ENCODE data around the gene SPATA18.

SPATA18 gene

GRCh38 chr4:52051213-52051614 is at the start of gene SPATA18:
Gene SPATA18 (plus strand): TSS chr4:52051304. CDS start chr4:52051705, 401 bp downstream.
- DNase-seq (ENCODE audit: low spot score), result no peak

GRCh38 chr4:52001616-52002015 is 49.5 kb upstream of the SPATA18 start:
- no peak for DNase-seq (ENCODE audit: low spot score)

- no peak for DNase-seq (ENCODE audit: low spot score)
Measured at GRCh38 chr4:52004414-52004813, 46.7 kb upstream of the SPATA18 start.

- no peak for DNase-seq (ENCODE audit: low spot score)
Measured at GRCh38 chr4:52005604-52006273, 45.4 kb upstream of the SPATA18 start.

- no peak for DNase-seq (ENCODE audit: low spot score)
Measured at GRCh38 chr4:52006887-52007286, 44.2 kb upstream of the SPATA18 start.

- DNase-seq (ENCODE audit: low spot score), result no peak
Measured at GRCh38 chr4:52010986-52011385, 40.1 kb upstream of the SPATA18 start.

- no peak for DNase-seq (ENCODE audit: low spot score)
Measured at GRCh38 chr4:52012651-52013050, 38.5 kb upstream of the SPATA18 start.

- DNase-seq (ENCODE audit: low spot score), result no peak
Measured at GRCh38 chr4:52014903-52015302, 36.2 kb upstream of the SPATA18 start.

- DNase-seq (ENCODE audit: low spot score), result no peak
Measured at GRCh38 chr4:52015366-52015765, 35.7 kb upstream of the SPATA18 start.

GRCh38 chr4:52016981-52017380 is 34.1 kb upstream of the SPATA18 start:
- DNase-seq (ENCODE audit: low spot score), result no peak

- no peak for DNase-seq (ENCODE audit: low spot score)
Measured at GRCh38 chr4:52017814-52018213, 33.3 kb upstream of the SPATA18 start.

- no peak for DNase-seq (ENCODE audit: low spot score)
Measured at GRCh38 chr4:52019936-52020657, 31.0 kb upstream of the SPATA18 start, which contains the start of gene LRRC66. Gene LRRC66 (minus strand): TSS chr4:52020363. CDS start chr4:52017613, 2,750 bp downstream.

GRCh38 chr4:52028970-52029369 is 22.1 kb upstream of the SPATA18 start:
- no peak for DNase-seq (ENCODE audit: low spot score)

GRCh38 chr4:52032005-52032404 is 19.1 kb upstream of the SPATA18 start:
- DNase-seq (ENCODE audit: low spot score), result no peak

GRCh38 chr4:52035190-52035589 is 15.9 kb upstream of the SPATA18 start:
- no peak for DNase-seq (ENCODE audit: low spot score)

- no peak for DNase-seq (ENCODE audit: low spot score)
Measured at GRCh38 chr4:52036886-52037530, 14.1 kb upstream of the SPATA18 start.

GRCh38 chr4:52037689-52038102 is 13.4 kb upstream of the SPATA18 start:
- peak; percentile 8 for DNase-seq (ENCODE audit: low spot score)

GRCh38 chr4:52038103-52038912 is 12.8 kb upstream of the SPATA18 start, which contains the start of gene SGCB:
Gene SGCB (minus strand): TSS chr4:52038299. CDS start chr4:52038259, 40 bp downstream.
- peak; percentile 69 for DNase-seq (ENCODE audit: low spot score)

- DNase-seq (ENCODE audit: low spot score), result no peak
Measured at GRCh38 chr4:52045028-52045427, 6.1 kb upstream of the SPATA18 start.

GRCh38 chr4:52049266-52049665 is 1.8 kb upstream of the SPATA18 start:
- no peak for DNase-seq (ENCODE audit: low spot score)

GRCh38 chr4:52051615-52052474 is 741 bp downstream of the SPATA18 start:
- no peak for DNase-seq (ENCODE audit: low spot score)
